HUES6 (cell line): ENCODE results near the gene GALNT9.
A peak's percentile ranks its signal among the peaks of the same experiment; 100 is the strongest.

Experiments
- H3K27ac ChIP-seq: 2 replicates; pipeline ENCODE4 v1.7.0; 2013; ENCODE audit warnings: low read depth, mild to moderate bottlenecking, low read length, inconsistent platforms
- H3K27me3 ChIP-seq: 2 replicates; pipeline ENCODE4 v1.6.1; 2013; ENCODE audit warnings: low read length; ENCODE audit not compliant: control insufficient read depth, insufficient read depth
- H3K36me3 ChIP-seq: 2 replicates; pipeline ENCODE4 v1.6.1; 2013; ENCODE audit warnings: low read length; ENCODE audit not compliant: control insufficient read depth, insufficient read depth
- H3K4me1 ChIP-seq: 2 replicates; pipeline ENCODE4 v1.6.1; 2013; ENCODE audit warnings: low read length; ENCODE audit not compliant: control insufficient read depth, insufficient read depth
- H3K4me3 ChIP-seq: 2 replicates; pipeline ENCODE4 v1.5.1; 2013; ENCODE audit warnings: low read depth, low read length
- H3K9ac ChIP-seq: one replicate; pipeline ENCODE4 v1.6.1; 2013; ENCODE audit warnings: mild to moderate bottlenecking, low read length
- H3K9me3 ChIP-seq: 2 replicates; pipeline ENCODE4 v1.6.1; 2013; ENCODE audit warnings: low read depth, low read length; ENCODE audit not compliant: control insufficient read depth, insufficient read depth

GALNT9 gene

GRCh38 chr12:132287391-132288238 lies 41.8 kb downstream of the GALNT9 start:
- Histone ChIP-seq H3K9ac (no peak overlapping the region), H3K36me3 (no peaks in the 10 kb centered on the region), H3K4me3 (no peak overlapping the region), H3K27me3 (peaks cover 82% of the 10 kb centered on the region; the same call in 1 of the 2 replicates), H3K4me1 (peaks cover 18% of the 10 kb centered on the region), H3K27ac (no peak overlapping the region), H3K9me3 (peaks cover 9% of the 10 kb centered on the region; the same call in 1 of the 2 replicates)

GRCh38 chr12:132286912-132287311 lies 42.5 kb downstream of the GALNT9 start:
- H3K27me3 ChIP-seq, result peaks cover 75% of the 10 kb centered on the region; the same call in 1 of the 2 replicates
- no peak overlapping the region for H3K27ac ChIP-seq
- peaks cover 7% of the 10 kb centered on the region; the same call in 1 of the 2 replicates for H3K9me3 ChIP-seq
- no peak overlapping the region for H3K9ac ChIP-seq
- H3K4me1 ChIP-seq, result peaks cover 22% of the 10 kb centered on the region
- H3K36me3 ChIP-seq, result no peaks in the 10 kb centered on the region
- H3K4me3 ChIP-seq, result no peak overlapping the region

GRCh38 chr12:132285991-132286681 lies 43.3 kb downstream of the GALNT9 start:
- peaks cover 74% of the 10 kb centered on the region; the same call in 1 of the 2 replicates for H3K27me3 ChIP-seq
- H3K27ac ChIP-seq, result no peak overlapping the region
- no peaks in the 10 kb centered on the region for H3K36me3 ChIP-seq
- H3K4me1 ChIP-seq, result peaks cover 22% of the 10 kb centered on the region
- H3K9me3 ChIP-seq, result no peaks in the 10 kb centered on the region
- H3K4me3 ChIP-seq, result no peak overlapping the region
- no peak overlapping the region for H3K9ac ChIP-seq

DNA sequence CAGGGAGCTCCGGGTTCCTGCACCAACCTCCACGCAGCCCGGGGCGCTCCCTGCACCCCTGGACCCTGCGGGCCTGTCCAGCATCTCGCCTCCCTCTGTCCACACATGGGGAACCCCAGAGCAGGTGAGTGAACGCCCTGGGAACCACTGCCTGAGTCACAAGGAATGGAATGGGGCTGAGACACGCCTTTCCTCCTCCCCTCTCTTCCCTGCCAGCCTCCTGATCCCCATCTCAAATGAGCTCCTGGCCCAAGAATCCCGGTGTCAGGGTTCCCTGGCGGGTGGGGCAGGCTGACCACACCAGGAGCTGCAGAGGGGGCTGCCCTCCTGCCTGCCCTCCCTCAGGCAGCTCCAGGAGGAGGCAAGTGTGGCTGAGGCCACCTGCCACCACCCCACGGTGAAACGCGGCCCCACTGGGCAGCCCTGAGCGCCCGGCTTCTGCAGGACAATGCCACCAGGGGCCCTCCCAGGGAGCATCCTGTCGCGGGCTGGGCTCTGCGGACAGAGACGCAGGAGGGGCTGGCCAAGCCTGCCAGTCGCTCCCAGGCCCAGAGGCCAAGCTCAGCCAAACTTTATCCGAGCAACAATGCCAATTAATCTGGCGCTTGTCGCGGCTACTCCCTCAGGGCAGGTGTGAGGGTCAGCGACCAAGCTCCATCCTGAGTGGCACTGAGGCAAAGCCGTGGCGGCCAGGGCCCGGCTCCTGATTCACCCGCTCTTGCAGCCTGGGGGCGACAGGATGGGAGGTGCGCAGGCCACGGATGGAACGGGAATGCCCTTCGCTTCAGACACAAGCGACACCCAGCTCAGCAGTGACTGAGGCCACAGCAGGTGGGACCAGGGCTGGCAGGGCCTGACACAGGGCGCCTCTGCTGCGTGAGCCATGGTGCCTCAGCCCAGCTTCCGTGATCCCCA lies 44.3 kb downstream of the GALNT9 start:
- no peak overlapping the region for H3K4me3 ChIP-seq
- H3K27me3 ChIP-seq, result peaks cover 73% of the 10 kb centered on the region; the same call in 1 of the 2 replicates
- H3K9ac ChIP-seq, result no peak overlapping the region
- no peak overlapping the region for H3K27ac ChIP-seq
- no peaks in the 10 kb centered on the region for H3K36me3 ChIP-seq
- H3K4me1 ChIP-seq, result peaks cover 22% of the 10 kb centered on the region
- no peaks in the 10 kb centered on the region for H3K9me3 ChIP-seq

DNA sequence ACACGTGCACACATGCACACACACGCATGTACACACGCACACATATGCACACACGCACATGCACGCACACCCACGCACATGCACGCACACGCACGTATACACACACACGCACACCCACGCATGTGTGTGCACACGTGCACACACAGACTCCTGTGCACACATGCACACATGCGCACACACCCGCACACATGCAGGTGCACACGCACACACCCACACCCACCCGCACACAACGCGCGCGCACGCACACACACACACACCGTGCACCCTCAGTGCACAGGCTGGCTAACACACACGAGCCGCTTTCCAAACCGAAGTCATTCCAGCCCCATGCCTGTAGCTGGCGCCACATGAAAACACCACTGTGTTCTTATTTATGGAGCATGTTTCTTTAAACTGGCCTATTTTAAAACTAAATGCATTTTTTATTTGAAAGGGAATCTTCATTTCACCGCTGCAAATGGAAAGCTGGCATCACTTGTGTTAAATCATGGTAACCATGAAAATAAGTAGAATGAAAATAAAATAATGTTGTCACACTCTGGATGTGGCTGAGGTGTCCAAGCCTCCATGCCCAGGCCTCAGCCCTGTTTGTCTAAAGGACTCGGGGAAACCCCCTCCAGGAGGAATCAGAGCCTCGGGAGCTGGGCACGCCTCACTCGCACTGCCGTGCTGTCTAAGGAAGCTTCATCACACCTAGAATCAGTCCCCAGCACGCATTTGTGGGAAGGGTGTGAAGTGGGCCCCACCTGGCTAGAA lies 45.1 kb downstream of the GALNT9 start:
- Histone ChIP-seq H3K27me3 (peaks cover 69% of the 10 kb centered on the region; the same call in 1 of the 2 replicates), H3K4me1 (peaks cover 22% of the 10 kb centered on the region), H3K9ac (no peak overlapping the region), H3K36me3 (no peaks in the 10 kb centered on the region), H3K9me3 (no peaks in the 10 kb centered on the region), H3K4me3 (no peak overlapping the region), H3K27ac (no peak overlapping the region)

DNA sequence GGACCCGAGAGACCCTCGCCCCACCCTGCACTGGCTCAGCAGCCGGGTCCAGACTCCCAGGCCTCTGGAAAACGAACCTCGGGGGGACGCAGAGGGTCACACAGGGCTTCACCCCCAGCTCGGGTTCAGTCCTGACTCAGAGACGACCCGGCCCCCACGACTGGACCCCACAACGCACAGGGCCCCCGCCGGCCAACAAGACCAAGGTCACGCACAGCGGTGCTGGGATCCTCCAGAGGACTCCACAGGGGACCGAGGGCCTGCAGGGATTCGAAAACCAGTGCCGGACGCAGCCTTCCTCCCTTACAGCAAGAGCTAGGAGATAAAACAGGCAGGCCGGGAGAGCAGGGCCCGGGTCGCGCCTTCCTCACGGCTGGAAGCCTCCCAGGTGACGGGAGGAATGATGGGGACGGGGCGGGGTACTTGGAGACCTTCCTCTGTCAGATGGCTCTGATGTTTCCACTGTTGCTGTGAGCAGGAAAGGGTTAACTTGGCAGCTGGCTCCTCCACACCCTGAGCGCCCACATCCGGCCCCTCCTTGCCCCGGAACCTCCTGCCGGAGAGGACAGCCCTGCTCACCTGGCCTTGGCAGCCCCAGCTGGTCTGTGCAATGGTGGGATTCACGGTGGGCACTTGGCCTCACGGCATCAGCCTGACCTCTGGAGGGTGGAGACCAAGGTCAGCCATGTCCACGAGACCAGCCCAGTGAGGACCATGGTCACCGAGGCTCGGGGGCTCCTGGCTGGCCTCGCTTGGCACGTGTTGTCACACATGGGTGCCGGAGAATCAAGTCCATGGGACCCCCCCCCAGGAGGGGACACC lies 46.2 kb downstream of the GALNT9 start:
- no peak overlapping the region for H3K27ac ChIP-seq
- H3K36me3 ChIP-seq, result no peaks in the 10 kb centered on the region
- H3K4me3 ChIP-seq, result peak overlapping the region; percentile 21; the same call in 1 of the 2 replicates
- no peaks in the 10 kb centered on the region for H3K9me3 ChIP-seq
- no peak overlapping the region for H3K9ac ChIP-seq
- peaks cover 22% of the 10 kb centered on the region for H3K4me1 ChIP-seq
- H3K27me3 ChIP-seq, result peaks cover 58% of the 10 kb centered on the region; the same call in 1 of the 2 replicates

- Histone ChIP-seq H3K4me1 (peaks cover 22% of the 10 kb centered on the region), H3K9ac (no peak overlapping the region), H3K27me3 (peaks cover 50% of the 10 kb centered on the region; the same call in 1 of the 2 replicates), H3K27ac (no peak overlapping the region), H3K9me3 (no peaks in the 10 kb centered on the region), H3K36me3 (no peaks in the 10 kb centered on the region), H3K4me3 (peak overlapping the region; percentile 21; the same call in 1 of the 2 replicates)
Measured at GRCh38 chr12:132282031-132282949, 47.1 kb downstream of the GALNT9 start.

- Histone ChIP-seq H3K27me3 (peaks cover 37% of the 10 kb centered on the region; the same call in 1 of the 2 replicates), H3K36me3 (no peaks in the 10 kb centered on the region), H3K4me3 (no peak overlapping the region), H3K4me1 (peaks cover 20% of the 10 kb centered on the region), H3K27ac (no peak overlapping the region), H3K9me3 (no peaks in the 10 kb centered on the region), H3K9ac (no peak overlapping the region)
Measured at GRCh38 chr12:132281038-132281437, 48.4 kb downstream of the GALNT9 start.

DNA sequence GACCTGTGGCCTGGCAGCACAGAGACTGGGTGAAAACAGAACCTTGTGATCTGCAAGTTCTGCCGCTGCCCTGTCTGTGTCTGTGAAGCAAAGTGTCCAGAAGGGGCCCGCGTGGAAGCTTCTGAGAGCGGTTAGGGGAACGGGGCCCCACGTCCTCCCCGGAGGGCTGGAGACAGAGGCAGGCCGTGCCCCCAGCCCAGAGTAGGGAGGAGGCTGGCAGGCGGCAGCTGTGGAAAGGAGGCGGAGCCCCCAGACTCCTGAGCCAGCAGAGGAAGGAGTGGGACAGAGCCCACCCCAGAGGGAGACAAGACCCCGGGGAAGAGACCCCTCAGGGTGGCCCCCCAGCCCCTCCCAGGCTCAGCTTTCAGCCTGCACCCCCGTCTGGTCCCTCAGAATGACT lies 49.0 kb downstream of the GALNT9 start:
- no peaks in the 10 kb centered on the region for H3K36me3 ChIP-seq
- no peaks in the 10 kb centered on the region for H3K9me3 ChIP-seq
- H3K27ac ChIP-seq, result no peak overlapping the region
- peaks cover 31% of the 10 kb centered on the region; the same call in 1 of the 2 replicates for H3K27me3 ChIP-seq
- H3K4me3 ChIP-seq, result no peak overlapping the region
- H3K9ac ChIP-seq, result no peak overlapping the region
- peaks cover 21% of the 10 kb centered on the region for H3K4me1 ChIP-seq
